Esophagus muscularis mucosa (tissue), 4 donors: ENCODE results near the gene THOP1.

Source experiments
- EP300 ChIP-seq: sonication (generic); formaldehyde crosslinking; IDR thresholded peaks from one replicate; pipeline ENCODE4 v1.6.1; 2017; ENCODE audit warnings: antibody characterized with exemption
- POLR2A ChIP-seq: fragments of 450-650 bp; IDR thresholded peaks from one replicate; pipeline ENCODE4 v1.6.1; 2017; ENCODE audit warnings: antibody characterized with exemption, moderate library complexity, mild to moderate bottlenecking, low read depth
- POLR2AphosphoS5 ChIP-seq, 2 donors: sonication (generic); formaldehyde crosslinking; IDR thresholded peaks; one replicate each; pipeline ENCODE4 v1.6.1; 2017; ENCODE audit warnings: antibody characterized with exemption in 2 of 2
- TF ChIP-seq, protein P1 (sequence below), 3 experiments: fragments of 200-600 bp in 2 of 3; fragments of 450-650 bp in 1 of 3; sonication (generic) in 2 of 3; IDR thresholded peaks; one replicate each; pipeline ENCODE4 v1.5.1; 2017 to 2019; ENCODE audit warnings: antibody characterized with exemption in 3 of 3, mild to moderate bottlenecking in 2 of 3, moderate library complexity in 1 of 3

DNA sequence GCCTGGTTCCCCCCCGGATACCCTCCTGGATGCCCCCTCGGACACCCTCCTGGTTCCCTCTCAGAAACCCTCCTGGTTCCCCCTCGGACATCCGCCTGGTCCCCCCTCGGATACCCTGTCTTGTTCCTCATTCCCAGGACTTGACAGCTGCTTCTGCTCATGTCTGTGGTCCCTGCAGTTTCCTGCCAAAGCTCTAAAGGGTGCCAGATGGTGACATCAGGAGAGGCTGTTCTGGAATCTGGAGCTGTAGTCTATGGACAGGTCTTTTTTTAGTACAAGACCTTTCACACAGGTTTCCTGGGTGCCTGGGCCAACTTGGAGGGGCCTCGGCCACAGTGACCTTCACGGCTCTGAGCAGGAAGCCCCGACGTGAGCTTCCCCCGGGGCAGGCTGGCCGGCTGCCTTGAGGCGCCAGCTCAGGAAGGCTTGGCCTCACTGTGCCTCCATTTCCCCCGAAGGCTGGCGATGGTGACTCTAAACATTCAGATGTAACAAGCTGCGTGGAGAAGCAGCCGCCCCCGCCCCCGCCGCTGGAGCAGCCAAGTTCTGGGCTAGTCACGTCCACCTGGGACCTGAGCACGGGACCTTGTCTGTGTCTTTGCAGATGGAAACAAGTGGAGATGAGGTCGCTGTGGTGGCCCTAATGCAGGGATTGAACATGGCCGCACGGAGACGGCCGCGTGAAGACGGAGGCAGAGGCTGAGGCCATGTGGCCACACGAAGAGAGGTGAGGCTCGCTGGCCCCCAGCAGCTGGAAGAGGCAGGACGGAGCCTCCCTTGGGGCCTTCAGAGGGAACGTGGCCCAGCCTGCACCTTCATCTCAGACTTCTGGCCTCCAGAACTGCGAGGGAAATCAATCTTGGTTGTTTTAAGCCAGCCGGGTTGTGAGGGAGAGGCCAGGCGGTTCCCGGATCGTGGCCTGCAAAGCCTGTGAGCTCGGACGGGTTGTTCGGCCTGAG, 15.0 kb upstream of the THOP1 start:
- no peak for TF ChIP-seq POLR2A
- TF ChIP-seq, protein P1, sequence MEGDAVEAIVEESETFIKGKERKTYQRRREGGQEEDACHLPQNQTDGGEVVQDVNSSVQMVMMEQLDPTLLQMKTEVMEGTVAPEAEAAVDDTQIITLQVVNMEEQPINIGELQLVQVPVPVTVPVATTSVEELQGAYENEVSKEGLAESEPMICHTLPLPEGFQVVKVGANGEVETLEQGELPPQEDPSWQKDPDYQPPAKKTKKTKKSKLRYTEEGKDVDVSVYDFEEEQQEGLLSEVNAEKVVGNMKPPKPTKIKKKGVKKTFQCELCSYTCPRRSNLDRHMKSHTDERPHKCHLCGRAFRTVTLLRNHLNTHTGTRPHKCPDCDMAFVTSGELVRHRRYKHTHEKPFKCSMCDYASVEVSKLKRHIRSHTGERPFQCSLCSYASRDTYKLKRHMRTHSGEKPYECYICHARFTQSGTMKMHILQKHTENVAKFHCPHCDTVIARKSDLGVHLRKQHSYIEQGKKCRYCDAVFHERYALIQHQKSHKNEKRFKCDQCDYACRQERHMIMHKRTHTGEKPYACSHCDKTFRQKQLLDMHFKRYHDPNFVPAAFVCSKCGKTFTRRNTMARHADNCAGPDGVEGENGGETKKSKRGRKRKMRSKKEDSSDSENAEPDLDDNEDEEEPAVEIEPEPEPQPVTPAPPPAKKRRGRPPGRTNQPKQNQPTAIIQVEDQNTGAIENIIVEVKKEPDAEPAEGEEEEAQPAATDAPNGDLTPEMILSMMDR (IDR thresholded peaks at IDR 0.05) = no peak
- peak; percentile 64 to 74 for TF ChIP-seq POLR2AphosphoS5 (IDR thresholded peaks at IDR 0.05)
- no peak for TF ChIP-seq EP300
